ENCODE measurements around the gene L3MBTL4. TPM values are rescaled to one million over a fixed set of nuclear protein-coding genes. Genes with fewer than 3 reads are reported as not detected.

Gene L3MBTL4
- total RNA-seq, 1 experiment from 2014 or later: not detected

GRCh38 chr18:6294148-6294784, 120.4 kb downstream of the L3MBTL4 start:
- POLR2A ChIA-PET: no interaction called here
- Histone ChIP-seq H3K79me2 (ENCODE audit: insufficient read depth, low read length) (no peaks in the 10 kb centered on the region), H3K9me3 (ENCODE audit: control insufficient read depth in 1 of 2, insufficient read depth in 1 of 2, low read depth in 1 of 2, low read length in 2 of 2) (peaks cover 2 to 20% of the 10 kb centered on the region in 2 experiments; a peak in 2 of 4 replicates), H3K4me3 (replicated peaks in 1 of 2; ENCODE audit: low read depth in 1 of 2, low read length in 2 of 2) (no peak overlapping the region), H3K4me2 (ENCODE audit: low read length) (no peak overlapping the region), H2AFZ (ENCODE audit: low read depth, low read length, poor library complexity, severe bottlenecking) (no peak overlapping the region), H3K4me1 (ENCODE audit: control insufficient read depth in 1 of 2, insufficient read depth in 2 of 2, low read length in 2 of 2) (no peaks in the 10 kb centered on the region), H3K27me3 (ENCODE audit: insufficient read depth, low read length) (no peaks in the 10 kb centered on the region), H3K9me2 (ENCODE audit: insufficient read depth) (no peaks in the 10 kb centered on the region), H4K20me1 (ENCODE audit: insufficient read depth) (no peaks in the 10 kb centered on the region), H3K27ac (ENCODE audit: low read depth, low read length) (no peak overlapping the region), H3K9ac (ENCODE audit: low read length) (no peak overlapping the region), H3K36me3 (ENCODE audit: control insufficient read depth in 1 of 2, insufficient read depth in 2 of 2, low read length in 2 of 2) (no peaks in the 10 kb centered on the region)
- intact Hi-C loops (cut with micrococcal nuclease): no loop called here
- DNase-seq (ENCODE audit: low read depth, low spot score) (no peak), ATAC-seq (no peak)
- RAD21 ChIA-PET (ENCODE audit: low non-redundant PET in 1 of 2, low total read pairs in 2 of 2, uncharacterized antibody in 2 of 2, unreplicated experiment in 2 of 2): no interaction called here
- CTCF ChIA-PET: no interaction called here
- TF ChIP-seq POLR2AphosphoS5 (IDR thresholded peaks at IDR 0.05; ENCODE audit: low read depth, low read length) (no peak), EZH2 (IDR thresholded peaks at IDR 0.05) (no peak), CEBPB (IDR thresholded peaks at IDR 0.05; ENCODE audit: low read depth) (no peak), TCF7L2 (IDR thresholded peaks at IDR 0.05; ENCODE audit: borderline replicate concordance, extremely low read depth, insufficient read depth, insufficient read length) (no peak), REST (IDR thresholded peaks at IDR 0.05; ENCODE audit: low read depth) (no peak), CTCF (IDR thresholded peaks at IDR 0.05 in 2 of 3, conservative IDR thresholded peaks at IDR 0.05 in 1 of 3; ENCODE audit: borderline replicate concordance in 1 of 3, insufficient read depth in 1 of 3, low read depth in 2 of 3, low read length in 2 of 3) (no peak), ZBTB33 (IDR thresholded peaks at IDR 0.05; ENCODE audit: extremely low read depth, insufficient replicate concordance, low read length) (no peak), ELF1 (IDR thresholded peaks at IDR 0.05; ENCODE audit: borderline replicate concordance, low read depth) (no peak), RAD21 (IDR thresholded peaks at IDR 0.05; ENCODE audit: low read depth) (no peak), EGR1 (IDR thresholded peaks at IDR 0.05; ENCODE audit: low read depth) (no peak), SP1 (IDR thresholded peaks at IDR 0.05; ENCODE audit: low read depth) (no peak), ZNF274 (IDR thresholded peaks at IDR 0.05; ENCODE audit: low read depth, low read length) (no peak), POLR2A (IDR thresholded peaks at IDR 0.05; ENCODE audit: borderline replicate concordance, extremely low read depth, insufficient read depth, insufficient read length) (no peak), MAX (IDR thresholded peaks at IDR 0.05) (no peak), CBX3 (IDR thresholded peaks at IDR 0.05; ENCODE audit: low read depth) (no peak), SIN3A (IDR thresholded peaks at IDR 0.05; ENCODE audit: low read depth) (no peak), SRF (IDR thresholded peaks at IDR 0.05; ENCODE audit: low read depth) (no peak), ATF3 (IDR thresholded peaks at IDR 0.05) (no peak)
- no TSS peak for BruUV-seq (replicated peaks)
